ENCODE data around the gene TMEM176A. TPM values are rescaled to one million over a fixed set of nuclear protein-coding genes. Genes with fewer than 3 reads are reported as not detected.

TMEM176A gene
- total RNA-seq, 1 donor = not detected

DNA sequence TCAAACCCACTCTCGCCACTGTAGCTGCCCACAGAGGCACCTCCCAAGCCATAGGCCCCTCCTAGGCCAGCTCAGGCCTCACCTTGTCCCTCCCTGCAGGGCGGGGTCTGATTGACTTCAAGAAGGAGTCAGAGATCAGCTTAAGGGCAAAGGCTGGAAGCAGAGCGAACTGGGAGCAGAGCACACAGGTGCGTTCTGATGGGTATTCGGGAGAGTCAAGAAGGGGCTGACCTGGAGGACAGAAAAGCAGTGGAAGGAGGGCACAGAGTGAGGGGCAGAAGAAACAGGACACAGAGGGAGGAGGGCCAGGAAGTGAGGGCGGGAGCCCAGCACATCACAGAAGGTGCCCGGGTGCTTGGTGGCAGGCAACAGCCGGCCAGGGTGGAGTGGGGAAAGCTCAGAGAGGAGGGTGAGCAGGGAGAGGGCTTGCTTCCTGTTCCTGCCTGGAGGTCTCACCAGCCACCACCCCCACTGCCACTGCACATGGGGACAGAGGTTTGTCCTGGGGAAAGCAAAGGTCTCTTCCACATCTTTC, 51.9 kb downstream of the TMEM176A start, which contains the start of gene AOC1:
Gene AOC1 (plus strand): TSS at position 147 of the 535 bp plus-strand sequence. CDS start 3,954 bp downstream, outside the sequence.
- TF ChIP-seq, protein P1, sequence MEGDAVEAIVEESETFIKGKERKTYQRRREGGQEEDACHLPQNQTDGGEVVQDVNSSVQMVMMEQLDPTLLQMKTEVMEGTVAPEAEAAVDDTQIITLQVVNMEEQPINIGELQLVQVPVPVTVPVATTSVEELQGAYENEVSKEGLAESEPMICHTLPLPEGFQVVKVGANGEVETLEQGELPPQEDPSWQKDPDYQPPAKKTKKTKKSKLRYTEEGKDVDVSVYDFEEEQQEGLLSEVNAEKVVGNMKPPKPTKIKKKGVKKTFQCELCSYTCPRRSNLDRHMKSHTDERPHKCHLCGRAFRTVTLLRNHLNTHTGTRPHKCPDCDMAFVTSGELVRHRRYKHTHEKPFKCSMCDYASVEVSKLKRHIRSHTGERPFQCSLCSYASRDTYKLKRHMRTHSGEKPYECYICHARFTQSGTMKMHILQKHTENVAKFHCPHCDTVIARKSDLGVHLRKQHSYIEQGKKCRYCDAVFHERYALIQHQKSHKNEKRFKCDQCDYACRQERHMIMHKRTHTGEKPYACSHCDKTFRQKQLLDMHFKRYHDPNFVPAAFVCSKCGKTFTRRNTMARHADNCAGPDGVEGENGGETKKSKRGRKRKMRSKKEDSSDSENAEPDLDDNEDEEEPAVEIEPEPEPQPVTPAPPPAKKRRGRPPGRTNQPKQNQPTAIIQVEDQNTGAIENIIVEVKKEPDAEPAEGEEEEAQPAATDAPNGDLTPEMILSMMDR (IDR thresholded peaks at IDR 0.05; ENCODE audit: insufficient read depth, low read depth, low read length) = no peak

DNA sequence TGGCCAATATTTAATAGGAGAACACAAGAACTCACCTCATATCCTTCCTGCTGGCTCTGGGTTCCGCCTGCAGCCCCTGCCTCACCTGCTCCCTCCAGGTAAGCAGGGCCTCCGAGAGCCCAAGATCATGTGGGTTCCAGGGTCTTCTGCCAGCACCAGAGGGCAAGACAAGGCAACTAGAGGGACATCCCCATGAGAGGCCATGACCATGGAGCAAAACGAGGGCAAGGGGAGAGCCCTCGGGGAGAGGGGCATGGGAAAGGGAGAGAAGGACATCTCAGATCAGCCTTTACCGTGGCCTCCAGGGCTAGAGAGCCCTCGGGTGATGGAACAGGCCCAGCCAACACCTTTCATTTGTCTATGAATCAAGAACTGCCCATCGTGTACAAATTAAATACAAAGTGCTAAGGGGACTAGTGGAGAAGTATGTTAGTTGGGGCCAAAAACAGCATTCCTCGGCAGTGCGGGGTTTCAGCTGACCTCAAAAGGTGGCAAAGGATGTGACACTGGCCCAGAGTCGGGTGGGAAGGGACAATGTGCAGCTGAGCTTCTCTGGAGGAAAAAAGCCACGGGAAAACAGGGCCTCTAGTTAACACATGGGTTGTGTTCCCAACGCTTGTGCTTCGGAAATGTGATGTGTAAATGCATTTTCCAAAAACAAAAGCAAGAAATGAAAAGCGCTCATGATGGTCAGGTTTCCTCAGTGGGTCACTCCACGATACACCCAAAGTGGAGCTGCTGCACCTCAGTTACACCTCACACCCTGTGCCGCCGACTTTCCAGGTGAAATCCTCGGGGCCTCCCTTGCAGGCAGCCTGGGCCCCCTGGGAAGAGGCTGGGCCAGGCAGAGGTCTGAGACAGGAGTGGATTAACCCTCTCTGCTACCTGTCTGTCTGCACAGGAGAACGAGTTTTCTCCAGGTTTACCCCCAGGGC, 53.8 kb downstream of the TMEM176A start:
- TF ChIP-seq, protein P1 (IDR thresholded peaks at IDR 0.05; ENCODE audit: insufficient read depth, low read depth, low read length) = no peak
- no peak for DNase-seq (ENCODE audit: low read depth)
- no peak overlapping the region for H3K4me3 ChIP-seq (ENCODE audit: low read depth, low read length)

More for the DNA sequence above, 51.9 kb downstream of the TMEM176A start, which contains the start of gene AOC1:
- no peak within 1 kb of the TSS for H3K4me3 ChIP-seq (ENCODE audit: low read depth, low read length)
- DNase-seq (ENCODE audit: low read depth) = no peak

Other genes with a start within 250 kb of the TMEM176A start
- not detected in 2 replicates for gene GIMAP4, start 233.4 kb upstream of the TMEM176A start, total RNA-seq
- not detected in 2 replicates for gene GIMAP6, start 168.4 kb upstream of the TMEM176A start, total RNA-seq
- under 0.01 and 2.6 TPM in 2 replicates for gene GIMAP2, start 115.1 kb upstream of the TMEM176A start, total RNA-seq
- gene GIMAP1, start 84.2 kb upstream of the TMEM176A start, total RNA-seq = not detected in 2 replicates
- not detected in 2 replicates for gene GIMAP5, start 63.4 kb upstream of the TMEM176A start, total RNA-seq
- gene TMEM176B, start 405 bp upstream of the TMEM176A start, total RNA-seq = 0.43 TPM in 1 of 2 replicates, not detected in the other
- gene AOC1, start 51.7 kb downstream of the TMEM176A start, total RNA-seq = not detected in 2 replicates
- 0.64 and 2.6 TPM in 2 replicates for gene KCNH2, start 177.6 kb downstream of the TMEM176A start, total RNA-seq
- gene NOS3, start 190.2 kb downstream of the TMEM176A start, total RNA-seq = 1.3 and 3.5 TPM in 2 replicates
- gene ATG9B, start 223.7 kb downstream of the TMEM176A start, total RNA-seq = under 0.01 and 0.32 TPM in 2 replicates
- 35.4 and 36.4 TPM in 2 replicates for gene ABCB8, start 227.7 kb downstream of the TMEM176A start, total RNA-seq
- gene ASIC3, start 247.8 kb downstream of the TMEM176A start, total RNA-seq = under 0.01 and 0.32 TPM in 2 replicates